KMS-11 (cell line): Measurements from ENCODE around the gene SHROOM3.

Source experiments
- H2AFZ ChIP-seq: fragments of 200-600 bp; sonication (generic); 2 replicates; pipeline ENCODE4 v1.6.1; 2016; ENCODE audit warnings: antibody characterized with exemption, mixed run types, low read depth
- H3K27ac ChIP-seq: fragments of 200-600 bp; sonication (generic); 2 replicates; pipeline ENCODE4 v1.6.1; 2016; ENCODE audit warnings: mild to moderate bottlenecking, mixed run types
- H3K27me3 ChIP-seq: fragments of 200-600 bp; sonication (generic); 2 replicates; pipeline ENCODE4 v1.6.1; 2017; ENCODE audit warnings: mild to moderate bottlenecking, low read depth, mixed run types, moderate library complexity; ENCODE audit not compliant: insufficient read depth
- H3K36me3 ChIP-seq: fragments of 200-600 bp; sonication (generic); 2 replicates; pipeline ENCODE4 v1.6.1; 2017; ENCODE audit warnings: mild to moderate bottlenecking, mixed run types; ENCODE audit not compliant: insufficient read depth
- H3K4me1 ChIP-seq: fragments of 200-600 bp; sonication (generic); 2 replicates; pipeline ENCODE4 v1.6.1; 2016; ENCODE audit warnings: mild to moderate bottlenecking, low read depth, mixed run types; ENCODE audit not compliant: poor library complexity, severe bottlenecking
- H3K4me2 ChIP-seq: fragments of 200-600 bp; sonication (generic); 2 replicates; pipeline ENCODE4 v1.7.0; 2016; ENCODE audit warnings: mild to moderate bottlenecking, mixed run types
- H3K4me3 ChIP-seq: fragments of 200-600 bp; sonication (generic); IDR thresholded peaks from 2 replicates; pipeline ENCODE4 v1.6.1; 2017; ENCODE audit warnings: low read depth, low read length, mixed read lengths; ENCODE audit not compliant: insufficient read depth
- H3K79me2 ChIP-seq: fragments of 200-600 bp; sonication (generic); 2 replicates; pipeline ENCODE4 v1.6.1; 2016; ENCODE audit warnings: low read depth, mixed run types; ENCODE audit not compliant: insufficient read depth
- H3K9ac ChIP-seq: fragments of 200-600 bp; sonication (generic); 2 replicates; pipeline ENCODE4 v1.6.1; 2016; ENCODE audit warnings: mild to moderate bottlenecking, mixed run types
- H4K20me1 ChIP-seq: fragments of 200-600 bp; sonication (generic); 2 replicates; pipeline ENCODE4 v1.6.1; 2016; ENCODE audit warnings: mild to moderate bottlenecking, mixed run types; ENCODE audit not compliant: insufficient read depth
- TF ChIP-seq, protein P1 (sequence below): fragments of 200-600 bp; sonication (generic); conservative IDR thresholded peaks from 2 replicates; pipeline ENCODE4 v1.6.1; 2017; ENCODE audit warnings: low read depth, mild to moderate bottlenecking, antibody characterized with exemption, low read length, moderate library complexity, mixed read lengths

SHROOM3 gene

DNA sequence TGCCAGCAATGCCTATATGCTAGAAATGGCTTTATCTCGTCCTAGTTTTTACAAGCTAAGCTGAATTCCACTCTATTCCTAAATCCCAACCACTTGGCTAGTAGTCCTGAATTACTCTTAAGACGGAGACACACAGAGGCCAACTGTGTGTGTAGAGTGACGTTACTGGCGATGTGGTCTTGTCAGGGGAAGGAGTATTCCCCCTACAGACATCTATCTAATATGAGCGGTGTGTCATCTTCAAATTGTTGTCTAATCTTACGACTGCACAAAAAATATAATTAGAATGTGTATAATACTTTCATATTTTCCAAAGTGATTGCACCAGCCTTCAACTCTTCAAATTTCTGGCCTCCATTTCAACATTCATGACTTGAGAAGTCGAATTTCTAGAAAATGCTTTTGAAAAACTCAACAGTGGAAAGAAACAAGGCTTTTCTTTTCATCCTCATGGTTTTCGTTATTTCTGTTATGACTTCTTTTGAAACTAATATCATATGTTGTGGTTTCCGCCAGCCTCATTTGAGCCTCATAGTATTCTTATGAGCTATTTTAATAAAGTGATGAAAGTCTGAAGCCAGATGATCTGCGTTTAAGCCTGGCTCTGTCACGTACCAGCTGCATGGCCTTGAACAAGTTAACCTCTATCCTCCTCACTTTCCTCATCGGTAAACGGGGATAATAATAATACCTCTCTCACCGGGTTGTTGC, 330.6 kb downstream of the SHROOM3 start:
- Histone ChIP-seq H3K4me2 (no peak overlapping the region), H3K79me2 (no peaks in the 10 kb centered on the region), H2AFZ (no peak overlapping the region), H4K20me1 (no peaks in the 10 kb centered on the region), H3K9ac (no peak overlapping the region), H3K4me3 (no peak overlapping the region), H3K27me3 (no peaks in the 10 kb centered on the region), H3K4me1 (no peaks in the 10 kb centered on the region), H3K36me3 (no peaks in the 10 kb centered on the region), H3K27ac (no peak overlapping the region)
- TF ChIP-seq, protein P1, sequence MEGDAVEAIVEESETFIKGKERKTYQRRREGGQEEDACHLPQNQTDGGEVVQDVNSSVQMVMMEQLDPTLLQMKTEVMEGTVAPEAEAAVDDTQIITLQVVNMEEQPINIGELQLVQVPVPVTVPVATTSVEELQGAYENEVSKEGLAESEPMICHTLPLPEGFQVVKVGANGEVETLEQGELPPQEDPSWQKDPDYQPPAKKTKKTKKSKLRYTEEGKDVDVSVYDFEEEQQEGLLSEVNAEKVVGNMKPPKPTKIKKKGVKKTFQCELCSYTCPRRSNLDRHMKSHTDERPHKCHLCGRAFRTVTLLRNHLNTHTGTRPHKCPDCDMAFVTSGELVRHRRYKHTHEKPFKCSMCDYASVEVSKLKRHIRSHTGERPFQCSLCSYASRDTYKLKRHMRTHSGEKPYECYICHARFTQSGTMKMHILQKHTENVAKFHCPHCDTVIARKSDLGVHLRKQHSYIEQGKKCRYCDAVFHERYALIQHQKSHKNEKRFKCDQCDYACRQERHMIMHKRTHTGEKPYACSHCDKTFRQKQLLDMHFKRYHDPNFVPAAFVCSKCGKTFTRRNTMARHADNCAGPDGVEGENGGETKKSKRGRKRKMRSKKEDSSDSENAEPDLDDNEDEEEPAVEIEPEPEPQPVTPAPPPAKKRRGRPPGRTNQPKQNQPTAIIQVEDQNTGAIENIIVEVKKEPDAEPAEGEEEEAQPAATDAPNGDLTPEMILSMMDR = no peak

DNA sequence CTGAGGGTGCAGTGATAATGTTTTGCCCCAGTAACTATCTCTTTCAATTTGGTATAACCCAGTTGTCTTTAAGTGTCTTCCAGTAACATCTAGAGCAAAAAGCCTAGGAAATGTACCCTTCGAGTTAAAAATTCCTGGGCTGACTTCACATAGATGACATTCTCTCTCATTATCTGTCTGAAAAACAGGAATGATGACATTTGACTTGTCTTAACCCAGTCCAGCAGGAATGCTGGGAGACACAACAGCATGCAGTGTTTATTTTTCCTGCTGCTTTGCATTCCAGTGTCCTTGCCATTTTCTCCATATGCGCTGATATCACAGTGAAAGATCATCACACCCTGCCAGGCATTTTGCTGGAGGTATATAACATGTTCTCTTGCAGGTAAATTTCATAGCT, 333.0 kb downstream of the SHROOM3 start:
- Histone ChIP-seq H4K20me1 (no peaks in the 10 kb centered on the region), H3K4me1 (peaks cover 15% of the 10 kb centered on the region), H3K27ac (no peak overlapping the region), H3K4me2 (no peak overlapping the region), H3K27me3 (no peaks in the 10 kb centered on the region), H3K36me3 (no peaks in the 10 kb centered on the region; the same call in 1 of the 2 replicates), H3K79me2 (no peaks in the 10 kb centered on the region), H3K4me3 (no peak overlapping the region), H3K9ac (no peak overlapping the region), H2AFZ (no peak overlapping the region)
- TF ChIP-seq, protein P1 = no peak

DNA sequence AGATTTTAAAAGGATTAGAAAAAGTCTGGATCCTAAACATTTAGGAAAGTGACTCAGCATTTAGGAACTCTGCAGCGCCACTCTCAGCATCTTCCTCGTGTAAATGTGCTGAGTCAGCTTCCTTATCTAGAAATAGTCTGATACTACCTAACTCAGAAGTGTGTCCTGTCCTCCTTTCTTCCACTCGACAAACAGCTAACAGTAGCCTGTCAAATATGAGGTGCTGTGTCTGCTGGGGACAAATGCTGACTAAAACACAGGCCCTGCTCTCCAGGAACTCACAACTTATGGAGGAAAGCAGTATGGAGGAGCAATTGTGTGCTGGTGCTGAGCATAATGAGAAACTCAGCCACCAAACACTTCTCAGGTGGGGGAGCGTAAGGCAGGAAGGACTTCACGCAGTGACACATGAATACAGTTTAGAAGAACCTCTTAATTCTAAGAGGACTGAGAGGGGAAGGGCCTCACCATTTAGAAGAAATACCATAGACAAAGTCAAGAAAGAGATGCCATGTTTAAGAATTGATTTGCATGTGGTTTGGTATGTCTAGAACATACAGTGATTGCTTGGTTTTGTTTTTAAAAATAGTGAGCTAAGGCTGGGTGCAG, 337.6 kb downstream of the SHROOM3 start:
- TF ChIP-seq, protein P1 = no peak
- Histone ChIP-seq H3K4me2 (peak overlapping the region; percentile 37; the same call in 1 of the 2 replicates), H2AFZ (peak overlapping the region; percentile 21; the same call in 1 of the 2 replicates), H3K36me3 (no peaks in the 10 kb centered on the region; the same call in 1 of the 2 replicates), H3K9ac (peak overlapping the region; percentile 23; the same call in 1 of the 2 replicates), H3K79me2 (no peaks in the 10 kb centered on the region), H3K4me1 (peaks cover 23% of the 10 kb centered on the region), H3K27me3 (no peaks in the 10 kb centered on the region), H3K4me3 (no peak overlapping the region), H3K27ac (peak overlapping the region; percentile 64), H4K20me1 (no peaks in the 10 kb centered on the region)

DNA sequence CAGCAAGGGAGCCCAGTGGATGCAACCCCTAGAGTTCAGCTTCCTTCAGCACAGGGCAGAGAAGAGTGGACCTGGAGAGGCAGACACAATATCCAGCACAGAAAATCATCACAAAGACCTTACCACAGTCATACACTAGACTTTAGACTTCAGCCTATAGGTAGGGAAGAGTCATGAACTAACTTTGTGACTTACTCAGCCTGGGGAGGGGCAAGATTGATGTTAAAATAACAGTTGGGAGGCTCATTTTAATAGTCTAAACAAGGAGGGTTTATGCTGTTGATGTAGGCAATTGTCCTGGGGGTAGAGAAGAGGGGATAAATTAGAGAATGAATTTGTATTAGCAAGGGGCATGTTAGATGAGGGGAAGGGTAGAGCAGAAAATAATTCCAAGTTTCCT, 338.7 kb downstream of the SHROOM3 start:
- Histone ChIP-seq H4K20me1 (no peaks in the 10 kb centered on the region), H3K36me3 (no peaks in the 10 kb centered on the region; the same call in 1 of the 2 replicates), H3K4me3 (no peak overlapping the region), H3K27me3 (no peaks in the 10 kb centered on the region), H2AFZ (no peak overlapping the region), H3K4me2 (no peak overlapping the region), H3K79me2 (no peaks in the 10 kb centered on the region), H3K4me1 (peaks cover 23% of the 10 kb centered on the region), H3K27ac (no peak overlapping the region; the same call in 1 of the 2 replicates), H3K9ac (no peak overlapping the region)
- TF ChIP-seq, protein P1 = no peak
